GM19035 (cell line): ENCODE results near the gene CKS1B.

Source experiments
- ATAC-seq: cut with Tn5 transposase; IDR thresholded peaks from one replicate; pipeline ENCODE4 v1.9.1; 2021; ENCODE audit not compliant: unreplicated experiment

The CKS1B gene

GRCh38 chr1:155012026-155012546 lies 37.6 kb downstream of the CKS1B start:
- ATAC-seq: no peak

- ATAC-seq: no peak
Measured at GRCh38 chr1:155012776-155013602, 38.5 kb downstream of the CKS1B start.

- no peak for ATAC-seq
Measured at GRCh38 chr1:155013632-155014031, 39.2 kb downstream of the CKS1B start.

GRCh38 chr1:155014709-155015508 lies 40.4 kb downstream of the CKS1B start:
- no peak for ATAC-seq

GRCh38 chr1:155015527-155016230 lies 41.2 kb downstream of the CKS1B start:
- ATAC-seq: no peak

- ATAC-seq: no peak
Measured at GRCh38 chr1:155016231-155016831, 41.9 kb downstream of the CKS1B start.

- peak; percentile 82 for ATAC-seq
Measured at GRCh38 chr1:155017041-155017945, 42.8 kb downstream of the CKS1B start.

GRCh38 chr1:155017946-155018316 lies 43.5 kb downstream of the CKS1B start:
- ATAC-seq: peak; percentile 22

- ATAC-seq: no peak
Measured at GRCh38 chr1:155018617-155019348, 44.3 kb downstream of the CKS1B start.

GRCh38 chr1:155019377-155020245 lies 45.1 kb downstream of the CKS1B start:
- ATAC-seq: no peak

- ATAC-seq: no peak
Measured at GRCh38 chr1:155022136-155022926, 47.9 kb downstream of the CKS1B start.

GRCh38 chr1:155022927-155023236 lies 48.4 kb downstream of the CKS1B start:
- ATAC-seq: no peak

GRCh38 chr1:155023627-155024026 lies 49.1 kb downstream of the CKS1B start:
- no peak for ATAC-seq

- no peak for ATAC-seq
Measured at GRCh38 chr1:155024315-155024714, 49.8 kb downstream of the CKS1B start.

- ATAC-seq: no peak
Measured at GRCh38 chr1:155026154-155026553, 51.7 kb downstream of the CKS1B start.

- no peak for ATAC-seq
Measured at GRCh38 chr1:155026588-155026987, 52.1 kb downstream of the CKS1B start.
